Lower leg skin (tissue), 3 donors: ENCODE results near the gene CTTNBP2.

Experiments
- CTCF ChIP-seq, 3 donors: fragments of 450-650 bp; IDR thresholded peaks; one replicate each; pipeline ENCODE4 v1.5.1; 2016; ENCODE audit warnings: antibody characterized with exemption in 3 of 3, mild to moderate bottlenecking in 3 of 3, moderate library complexity in 2 of 3
- POLR2A ChIP-seq, 2 donors: fragments of 450-650 bp; IDR thresholded peaks; one replicate each; pipeline ENCODE4 v1.6.1; 2016 to 2017; ENCODE audit warnings: antibody characterized with exemption in 2 of 2, mild to moderate bottlenecking in 1 of 2, moderate library complexity in 1 of 2

- TF ChIP-seq CTCF (IDR thresholded peaks at IDR 0.05) (no peak), POLR2A (IDR thresholded peaks at IDR 0.05) (no peak)
Measured at GRCh38 chr7:117777335-117778142, 95.7 kb downstream of the CTTNBP2 start.
